Spleen (tissue), 7 donors: Measurements from ENCODE around the gene FBN2.
"Not testable (repeated sequence)": the region's sequence is repeated elsewhere in the genome, so short reads cannot be mapped to it uniquely, and the experiment has no call there.

Experiments
- POLR2AphosphoS5 ChIP-seq, 3 donors: sonication (generic); formaldehyde crosslinking; IDR thresholded peaks; one replicate each; pipeline ENCODE4 v1.5.1; 2017; ENCODE audit warnings: antibody characterized with exemption in 3 of 3
- TF ChIP-seq, protein P1 (sequence below), 11 experiments: fragments of 200-600 bp in 7 of 11; fragments of 450-650 bp in 4 of 11; sonication (generic) in 4 of 11; IDR thresholded peaks in 8 of 11; conservative IDR thresholded peaks in 3 of 11; 1 replicate in 7 of 11; 2 replicates in 4 of 11; pipeline versions ENCODE4 v1.4.0 to v1.8.0; 2016 to 2021; ENCODE audit warnings: antibody characterized with exemption in 11 of 11, inconsistent platforms in 4 of 11, mild to moderate bottlenecking in 1 of 11
- donor health status: DM: no; HTN: no; CAD: no; lungs with moderate emphysema.
- donor health status: DM: no; HTN: no; CAD: no.
- donor health status: DM: no; HTN: no; CAD: no.

DNA sequence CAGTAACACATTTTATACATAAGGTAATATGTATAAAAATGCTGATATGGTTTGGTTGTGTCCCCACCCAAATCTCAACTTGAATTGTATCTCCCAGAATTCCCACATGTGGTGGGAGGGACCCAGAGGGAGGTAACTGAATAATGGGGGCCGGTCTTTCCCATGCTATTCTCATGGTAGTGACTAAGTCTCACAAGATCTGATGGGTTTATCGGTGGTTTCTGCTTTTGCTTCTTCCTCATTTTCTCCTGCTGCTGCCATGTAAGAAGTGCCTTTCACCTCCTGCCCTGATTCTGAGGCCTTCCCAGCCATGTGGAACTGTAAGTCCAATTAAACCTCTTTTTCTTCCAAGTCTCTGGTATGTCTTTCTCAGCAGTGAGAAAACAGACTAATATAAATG lies 137.3 kb downstream of the FBN2 start:
- TF ChIP-seq, protein P1, sequence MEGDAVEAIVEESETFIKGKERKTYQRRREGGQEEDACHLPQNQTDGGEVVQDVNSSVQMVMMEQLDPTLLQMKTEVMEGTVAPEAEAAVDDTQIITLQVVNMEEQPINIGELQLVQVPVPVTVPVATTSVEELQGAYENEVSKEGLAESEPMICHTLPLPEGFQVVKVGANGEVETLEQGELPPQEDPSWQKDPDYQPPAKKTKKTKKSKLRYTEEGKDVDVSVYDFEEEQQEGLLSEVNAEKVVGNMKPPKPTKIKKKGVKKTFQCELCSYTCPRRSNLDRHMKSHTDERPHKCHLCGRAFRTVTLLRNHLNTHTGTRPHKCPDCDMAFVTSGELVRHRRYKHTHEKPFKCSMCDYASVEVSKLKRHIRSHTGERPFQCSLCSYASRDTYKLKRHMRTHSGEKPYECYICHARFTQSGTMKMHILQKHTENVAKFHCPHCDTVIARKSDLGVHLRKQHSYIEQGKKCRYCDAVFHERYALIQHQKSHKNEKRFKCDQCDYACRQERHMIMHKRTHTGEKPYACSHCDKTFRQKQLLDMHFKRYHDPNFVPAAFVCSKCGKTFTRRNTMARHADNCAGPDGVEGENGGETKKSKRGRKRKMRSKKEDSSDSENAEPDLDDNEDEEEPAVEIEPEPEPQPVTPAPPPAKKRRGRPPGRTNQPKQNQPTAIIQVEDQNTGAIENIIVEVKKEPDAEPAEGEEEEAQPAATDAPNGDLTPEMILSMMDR (IDR thresholded peaks at IDR 0.05 in 8 of 11, conservative IDR thresholded peaks at IDR 0.05 in 3 of 11): not testable (repeated sequence)
- not testable (repeated sequence) for TF ChIP-seq POLR2AphosphoS5 (IDR thresholded peaks at IDR 0.05)
